ENCODE data around the gene NACC2.

GRCh38 chr9:136059851-136060670 is 35.0 kb downstream of the NACC2 start:
- no peak for TF ChIP-seq CTCF (IDR thresholded peaks at IDR 0.05)
- TF ChIP-seq POLR2A (IDR thresholded peaks at IDR 0.05): no peak
